Measurements from ENCODE around the gene PCDHGA10.

- TF ChIP-seq CTCF (IDR thresholded peaks at IDR 0.05) (peak in 5 of 6 experiments; percentile 12 to 48 (median 19)), POLR2A (IDR thresholded peaks at IDR 0.05) (no peak)
Observed at GRCh38 chr5:141402553-141403243, 10.1 kb upstream of the PCDHGA10 start, which contains the start of gene PCDHGA9.
